Type B pancreatic cell (in vitro differentiated cells): Measurements from ENCODE around the gene LETMD1. TPM values are rescaled to one million over a fixed set of nuclear protein-coding genes. Genes with fewer than 3 reads are reported as not detected.

Experiments used
- DNase-seq: peaks from one replicate; pipeline ENCODE4 v3.0.0; 2021; ENCODE audit warnings: mixed read lengths; ENCODE audit not compliant: unreplicated experiment; ENCODE audit errors: extremely low spot score
- H3K27ac Mint-ChIP-seq: 2 replicates; pipeline ENCODE4 v1.8.0; 2021; ENCODE audit warnings: mild to moderate bottlenecking, mixed read lengths
- H3K27me3 Mint-ChIP-seq: 2 replicates; pipeline ENCODE4 v1.8.0; 2021; ENCODE audit warnings: mixed read lengths
- H3K36me3 Mint-ChIP-seq: 2 replicates; pipeline ENCODE4 v1.8.0; 2021; ENCODE audit warnings: mixed read lengths
- H3K4me1 Mint-ChIP-seq: one replicate; pipeline ENCODE4 v1.8.0; 2021; ENCODE audit warnings: mixed read lengths; ENCODE audit not compliant: unreplicated experiment
- H3K4me3 Mint-ChIP-seq: 2 replicates; pipeline ENCODE4 v1.8.0; 2021; ENCODE audit warnings: mild to moderate bottlenecking, mixed read lengths
- H3K9me3 Mint-ChIP-seq: 2 replicates; pipeline ENCODE4 v1.8.0; 2021; ENCODE audit warnings: mixed read lengths
- total RNA-seq: library from RNA; stranded (reverse); gene quantifications from 2 replicates; pipeline ENCODE4 v1.2.1, GENCODE V29; 2021; ENCODE audit warnings: low replicate concordance
- TF ChIP-seq, protein P1 (sequence below): fragments of 200-600 bp; sonication (generic); conservative IDR thresholded peaks from 2 replicates; pipeline ENCODE4 v1.5.0; 2021; ENCODE audit warnings: antibody characterized with exemption, mild to moderate bottlenecking

Gene LETMD1
- total RNA-seq, 1 donor from 2014 or later = 67.8 TPM

DNA sequence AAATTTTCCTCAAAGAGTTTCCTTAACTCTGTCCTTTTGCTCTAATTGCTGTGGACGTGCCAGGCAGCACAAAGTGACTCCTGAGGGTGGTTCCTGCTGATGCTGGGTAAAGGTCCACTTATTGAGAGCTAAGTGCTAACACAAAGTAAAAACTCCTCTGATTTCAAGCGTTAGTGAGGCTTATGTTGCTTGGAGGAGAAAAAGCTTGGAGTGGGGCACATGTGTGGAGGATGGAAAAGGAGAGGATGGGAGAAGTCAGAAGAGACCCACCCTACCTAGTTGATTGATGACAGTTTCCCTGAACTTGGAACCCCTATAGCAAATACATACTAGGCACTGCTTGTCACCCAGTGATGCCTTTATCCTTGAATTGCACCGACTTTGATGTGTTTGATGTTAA lies 11.8 kb upstream of the LETMD1 start:
- H3K27ac Mint-ChIP-seq = no peak overlapping the region
- H3K36me3 Mint-ChIP-seq = no peaks in the 10 kb centered on the region
- no peak for DNase-seq
- no peaks in the 10 kb centered on the region for H3K9me3 Mint-ChIP-seq
- no peak overlapping the region for H3K4me3 Mint-ChIP-seq
- TF ChIP-seq, protein P1, sequence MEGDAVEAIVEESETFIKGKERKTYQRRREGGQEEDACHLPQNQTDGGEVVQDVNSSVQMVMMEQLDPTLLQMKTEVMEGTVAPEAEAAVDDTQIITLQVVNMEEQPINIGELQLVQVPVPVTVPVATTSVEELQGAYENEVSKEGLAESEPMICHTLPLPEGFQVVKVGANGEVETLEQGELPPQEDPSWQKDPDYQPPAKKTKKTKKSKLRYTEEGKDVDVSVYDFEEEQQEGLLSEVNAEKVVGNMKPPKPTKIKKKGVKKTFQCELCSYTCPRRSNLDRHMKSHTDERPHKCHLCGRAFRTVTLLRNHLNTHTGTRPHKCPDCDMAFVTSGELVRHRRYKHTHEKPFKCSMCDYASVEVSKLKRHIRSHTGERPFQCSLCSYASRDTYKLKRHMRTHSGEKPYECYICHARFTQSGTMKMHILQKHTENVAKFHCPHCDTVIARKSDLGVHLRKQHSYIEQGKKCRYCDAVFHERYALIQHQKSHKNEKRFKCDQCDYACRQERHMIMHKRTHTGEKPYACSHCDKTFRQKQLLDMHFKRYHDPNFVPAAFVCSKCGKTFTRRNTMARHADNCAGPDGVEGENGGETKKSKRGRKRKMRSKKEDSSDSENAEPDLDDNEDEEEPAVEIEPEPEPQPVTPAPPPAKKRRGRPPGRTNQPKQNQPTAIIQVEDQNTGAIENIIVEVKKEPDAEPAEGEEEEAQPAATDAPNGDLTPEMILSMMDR = no peak
- H3K27me3 Mint-ChIP-seq = no peaks in the 10 kb centered on the region
- no peaks in the 10 kb centered on the region for H3K4me1 Mint-ChIP-seq

DNA sequence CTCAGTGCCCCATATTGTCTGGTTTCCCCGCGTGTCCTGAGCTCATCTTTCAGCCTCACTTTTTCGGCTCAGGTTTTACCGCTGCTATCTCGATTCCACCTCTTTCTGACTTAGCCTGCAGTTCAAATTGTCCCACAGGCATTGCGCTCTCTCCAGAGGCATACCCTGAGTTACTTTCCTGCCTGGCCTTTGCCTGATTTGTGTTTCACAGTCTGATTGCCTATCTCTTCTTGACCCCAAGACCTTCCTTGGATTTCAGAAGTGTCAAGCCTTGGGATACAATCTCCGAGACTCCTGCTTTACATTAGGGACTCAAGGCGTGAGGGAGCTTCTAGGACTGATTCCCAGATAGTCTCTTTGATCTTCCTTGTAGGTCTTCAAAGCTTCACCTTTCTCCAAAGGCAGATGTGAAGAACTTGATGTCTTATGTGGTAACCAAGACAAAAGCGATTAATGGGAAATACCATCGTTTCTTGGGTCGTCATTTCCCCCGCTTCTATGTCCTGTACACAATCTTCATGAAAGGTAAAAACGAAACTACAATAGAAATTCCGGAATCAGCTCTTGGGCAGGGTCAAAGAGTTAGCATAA lies 629 bp downstream of the LETMD1 start:
- no peaks in the 10 kb centered on the region for H3K9me3 Mint-ChIP-seq
- DNase-seq = no peak
- no peaks in the 10 kb centered on the region for H3K27me3 Mint-ChIP-seq
- peak overlapping the region; percentile 91 for H3K27ac Mint-ChIP-seq
- TF ChIP-seq, protein P1 = no peak
- H3K36me3 Mint-ChIP-seq = peaks cover 9% of the 10 kb centered on the region
- peak overlapping the region; percentile 99 for H3K4me3 Mint-ChIP-seq
- peaks cover 17% of the 10 kb centered on the region for H3K4me1 Mint-ChIP-seq

DNA sequence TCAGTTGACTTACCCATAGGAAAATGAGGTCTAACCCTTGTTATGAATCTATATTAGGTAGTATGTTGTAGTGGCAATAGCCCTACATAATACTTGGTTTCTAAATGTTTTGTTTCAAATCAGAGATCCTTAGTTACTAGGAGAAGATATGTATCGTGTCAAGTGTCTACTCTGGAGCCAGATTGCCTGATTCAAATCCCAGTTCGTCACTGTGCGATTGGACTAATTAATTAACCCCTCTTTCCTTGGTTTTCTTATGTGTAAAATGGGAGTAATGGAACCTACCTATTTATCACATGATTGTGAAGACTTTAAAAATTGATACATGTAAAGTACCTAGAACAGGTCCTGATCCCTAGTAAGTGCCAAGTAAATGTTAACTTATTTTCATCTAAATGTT lies 1.4 kb downstream of the LETMD1 start:
- H3K27ac Mint-ChIP-seq = peak overlapping the region; percentile 91
- TF ChIP-seq, protein P1 = no peak
- H3K4me1 Mint-ChIP-seq = peaks cover 17% of the 10 kb centered on the region
- no peak for DNase-seq
- H3K9me3 Mint-ChIP-seq = no peaks in the 10 kb centered on the region
- H3K4me3 Mint-ChIP-seq = peak overlapping the region; percentile 99
- H3K36me3 Mint-ChIP-seq = peaks cover 9% of the 10 kb centered on the region
- no peaks in the 10 kb centered on the region for H3K27me3 Mint-ChIP-seq

DNA sequence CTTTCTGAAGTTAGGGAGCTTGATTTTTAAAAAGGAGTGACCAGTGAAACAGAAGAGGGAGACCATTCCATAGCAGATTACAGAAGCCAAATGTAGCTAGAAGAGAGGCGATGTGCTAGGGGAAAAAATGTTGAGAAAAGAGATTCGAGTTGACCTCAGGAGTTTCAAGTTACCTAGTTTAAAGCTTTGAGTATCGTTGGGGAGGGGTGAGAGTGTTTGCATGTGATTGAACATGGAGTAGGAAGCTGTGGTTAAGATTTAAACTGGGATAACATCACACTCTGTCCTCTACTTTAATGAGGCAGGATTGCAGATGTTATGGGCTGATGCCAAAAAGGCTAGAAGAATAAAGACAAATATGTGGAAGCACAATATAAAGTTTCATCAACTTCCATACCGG lies 3.7 kb downstream of the LETMD1 start:
- Mint-ChIP-seq H3K27ac (no peak overlapping the region), H3K27me3 (no peaks in the 10 kb centered on the region), H3K4me1 (peaks cover 17% of the 10 kb centered on the region), H3K36me3 (peaks cover 17% of the 10 kb centered on the region), H3K9me3 (no peaks in the 10 kb centered on the region), H3K4me3 (no peak overlapping the region)
- no peak for DNase-seq
- TF ChIP-seq, protein P1 = no peak

DNA sequence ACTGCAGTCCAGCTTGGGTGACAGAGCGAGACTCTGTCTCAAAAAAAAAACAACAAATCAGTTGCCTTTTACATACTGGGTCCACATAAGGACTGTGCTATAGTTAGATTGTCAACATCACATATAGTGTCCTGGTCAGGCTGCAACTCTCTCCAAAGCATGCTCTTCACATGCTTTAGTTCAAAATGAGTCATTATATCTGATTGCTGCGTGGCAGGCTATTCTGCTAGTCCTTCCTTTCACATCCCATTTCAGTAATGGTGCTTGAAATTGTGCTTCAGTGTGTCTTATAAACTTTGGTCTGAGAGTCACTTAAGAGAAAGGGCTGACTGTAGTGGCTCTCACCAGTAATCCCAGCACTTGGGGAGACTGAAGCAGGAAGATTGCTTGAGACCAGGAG lies 6.9 kb downstream of the LETMD1 start:
- no peak overlapping the region for H3K27ac Mint-ChIP-seq
- H3K4me1 Mint-ChIP-seq = peaks cover 6% of the 10 kb centered on the region
- no peak for DNase-seq
- H3K9me3 Mint-ChIP-seq = no peaks in the 10 kb centered on the region
- H3K36me3 Mint-ChIP-seq = peaks cover 27% of the 10 kb centered on the region
- TF ChIP-seq, protein P1 = no peak
- H3K27me3 Mint-ChIP-seq = no peaks in the 10 kb centered on the region
- no peak overlapping the region for H3K4me3 Mint-ChIP-seq

DNA sequence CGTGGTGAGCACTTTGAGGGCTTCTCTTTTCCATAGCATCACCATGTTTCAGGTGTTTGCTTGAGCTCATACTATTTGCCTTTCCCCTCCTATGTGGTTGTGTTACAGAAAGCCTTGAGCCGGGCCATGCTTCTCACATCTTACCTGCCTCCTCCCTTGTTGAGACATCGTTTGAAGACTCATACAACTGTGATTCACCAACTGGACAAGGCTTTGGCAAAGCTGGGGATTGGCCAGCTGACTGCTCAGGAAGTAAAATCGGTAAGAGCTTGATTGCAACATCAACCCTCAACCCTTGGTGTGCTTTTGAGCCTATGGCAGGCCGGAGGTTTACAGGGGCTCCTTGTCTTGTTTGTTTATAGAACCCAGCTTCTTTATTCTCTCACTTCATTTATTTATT lies 8.1 kb downstream of the LETMD1 start:
- Mint-ChIP-seq H3K4me1 (peaks cover 6% of the 10 kb centered on the region), H3K27me3 (no peaks in the 10 kb centered on the region), H3K4me3 (no peak overlapping the region), H3K36me3 (peaks cover 31% of the 10 kb centered on the region), H3K9me3 (no peaks in the 10 kb centered on the region), H3K27ac (no peak overlapping the region)
- no peak for DNase-seq
- TF ChIP-seq, protein P1 = no peak
